Naive thymus-derived CD4-positive, alpha-beta T cell (primary cell): ENCODE data around the gene KCNIP4. TPM values are rescaled to one million over a fixed set of nuclear protein-coding genes. Genes with fewer than 3 reads are reported as not detected.

Experiments used
- ATAC-seq: fragments of 150-1000 bp; cut with Tn5 transposase; 2 replicates; pipeline ENCODE4 v1.10.0; 2021; ENCODE audit warnings: mild to moderate bottlenecking, moderate library complexity
- CTCF ChIA-PET: fragments of 350-600 bp; sonication (Branson Sonifier 250); formaldehyde crosslinking; loops from one replicate; lab custom pipeline; 2021; ENCODE audit warnings: antibody characterized with exemption; lab: Charles Lee
- POLR2A ChIA-PET: fragments of 350-600 bp; sonication (Branson Sonifier 250); formaldehyde crosslinking; loops from one replicate; lab custom pipeline; 2021; ENCODE audit warnings: antibody characterized with exemption, inconsistent platforms; lab: Charles Lee
- DNase-seq, 9 donors: peaks; one replicate each; pipeline versions ENCODE4 v3.0.0 to v3.0.0-alpha.2; 2020 to 2022; ENCODE audit warnings: mixed read lengths in 1 of 9
- H3K27ac ChIP-seq: one replicate; pipeline ENCODE4 v1.7.0; 2013; ENCODE audit warnings: mild to moderate bottlenecking, low read depth, low read length, moderate library complexity
- H3K27me3 ChIP-seq, 2 donors: one replicate each; pipeline ENCODE4 v1.7.0; 2013; ENCODE audit warnings: low read length in 2 of 2, mild to moderate bottlenecking in 2 of 2, moderate library complexity in 2 of 2; ENCODE audit not compliant: control insufficient read depth in 2 of 2, insufficient read depth in 2 of 2
- H3K36me3 ChIP-seq, 3 experiments: 1 replicate in 2 of 3; 2 replicates in 1 of 3; pipeline ENCODE4 v1.7.0; 2013; ENCODE audit warnings: low read length in 3 of 3, mild to moderate bottlenecking in 3 of 3, moderate library complexity in 1 of 3; ENCODE audit not compliant: insufficient read depth in 3 of 3, control insufficient read depth in 2 of 3
- H3K4me1 ChIP-seq, 2 donors: one replicate each; pipeline ENCODE4 v1.7.0; 2013; ENCODE audit warnings: low read length in 2 of 2, mild to moderate bottlenecking in 2 of 2, moderate library complexity in 1 of 2; ENCODE audit not compliant: control insufficient read depth in 2 of 2, insufficient read depth in 2 of 2
- H3K4me3 ChIP-seq: 2 replicates; pipeline ENCODE4 v1.7.0; 2013; ENCODE audit warnings: mild to moderate bottlenecking, low read length
- H3K9me3 ChIP-seq, 3 experiments: 1 replicate in 2 of 3; 2 replicates in 1 of 3; pipeline ENCODE4 v1.7.0; 2013; ENCODE audit warnings: low read length in 3 of 3; ENCODE audit not compliant: control insufficient read depth in 2 of 3
- H3K27ac Mint-ChIP-seq, 9 donors: one replicate each; pipeline ENCODE4 v1.8.0; 2020 to 2022; ENCODE audit warnings: mixed read lengths in 9 of 9, mild to moderate bottlenecking in 8 of 9, moderate library complexity in 5 of 9, inconsistent platforms in 2 of 9
- H3K27me3 Mint-ChIP-seq, 5 donors: one replicate each; pipeline ENCODE4 v1.8.0; 2021 to 2022; ENCODE audit warnings: mixed read lengths in 5 of 5, mild to moderate bottlenecking in 1 of 5
- H3K36me3 Mint-ChIP-seq, 5 donors: one replicate each; pipeline ENCODE4 v1.8.0; 2020 to 2022; ENCODE audit warnings: mixed read lengths in 5 of 5, mild to moderate bottlenecking in 3 of 5, inconsistent platforms in 1 of 5
- H3K4me1 Mint-ChIP-seq, 7 donors: one replicate each; pipeline ENCODE4 v1.8.0; 2020 to 2022; ENCODE audit warnings: mixed read lengths in 7 of 7, mild to moderate bottlenecking in 3 of 7, inconsistent platforms in 1 of 7
- H3K4me3 Mint-ChIP-seq, 10 donors: one replicate each; pipeline ENCODE4 v1.8.0; 2020 to 2022; ENCODE audit warnings: mild to moderate bottlenecking in 10 of 10, mixed read lengths in 10 of 10, moderate library complexity in 6 of 10, inconsistent platforms in 2 of 10
- H3K9me3 Mint-ChIP-seq, 11 donors: one replicate each; pipeline ENCODE4 v1.8.0; 2020 to 2022; ENCODE audit warnings: mixed read lengths in 11 of 11, mild to moderate bottlenecking in 4 of 11, inconsistent platforms in 1 of 11, moderate library complexity in 1 of 11
- intact Hi-C, 2 donors: fragments of 100-400 bp; cut with micrococcal nuclease; formaldehyde crosslinking; loops; one replicate each; pipeline ENCODE4 v1.15.1; 2023
- polyA plus RNA-seq, 2 donors: library from polyadenylated mRNA; unstranded; fragments of 300-500 nt; fragmentation: Illumina TruSeq; gene quantifications; one replicate each; pipeline ENCODE4 v1.2.3, GENCODE V29; 2021
- total RNA-seq, 6 experiments: library from RNA in 5 of 6; stranded (reverse) in 5 of 6; gene quantifications; 1 replicate in 5 of 6; 2 replicates in 1 of 6; pipeline ENCODE4 v1.2.3 and lab custom pipeline; 2021 to 2026

The KCNIP4 gene
- total and polyA plus RNA-seq, 7 experiments from 2014 or later: 0.29 TPM; not detected in 6

DNA sequence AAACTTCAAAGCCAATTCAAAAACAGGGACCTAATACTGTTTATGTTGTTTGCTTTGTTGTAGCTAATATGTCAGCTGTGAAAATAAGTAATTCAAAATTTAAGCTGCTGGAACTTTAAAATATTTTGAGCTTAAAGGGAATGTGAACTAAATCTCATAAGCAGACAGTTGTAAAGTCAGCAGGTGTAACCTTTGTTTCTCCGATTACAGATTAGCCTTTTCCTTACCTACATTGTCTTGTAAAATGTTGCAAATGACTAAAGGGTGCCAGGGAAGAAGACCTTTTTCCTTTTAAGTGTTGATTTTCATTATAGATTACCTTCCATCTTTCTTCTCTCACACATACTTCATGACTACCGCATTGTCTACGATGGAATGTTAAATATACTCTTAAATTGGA lies 405.1 kb downstream of the KCNIP4 start:
- H3K9me3 ChIP-seq: no peaks in the 10 kb centered on the region
- intact Hi-C loops: no loop called here
- H3K27ac ChIP-seq: no peak overlapping the region
- CTCF ChIA-PET: no interaction called here
- ATAC-seq: no peak
- H3K27me3 ChIP-seq: no peaks in the 10 kb centered on the region
- H3K4me3 Mint-ChIP-seq: no peak overlapping the region
- no peak overlapping the region for H3K27ac Mint-ChIP-seq
- H3K36me3 Mint-ChIP-seq: no peaks in the 10 kb centered on the region
- POLR2A ChIA-PET: no interaction called here
- no peak overlapping the region for H3K4me3 ChIP-seq
- H3K36me3 ChIP-seq: no peaks in the 10 kb centered on the region
- H3K4me1 ChIP-seq: no peaks in the 10 kb centered on the region
- H3K9me3 Mint-ChIP-seq: peaks cover 0 to 14% (median 4%) of the 10 kb centered on the region in 11 donors
- H3K4me1 Mint-ChIP-seq: peaks cover 0 to 2% (median 0%) of the 10 kb centered on the region in 7 donors
- DNase-seq: no peak
- no peaks in the 10 kb centered on the region for H3K27me3 Mint-ChIP-seq

DNA sequence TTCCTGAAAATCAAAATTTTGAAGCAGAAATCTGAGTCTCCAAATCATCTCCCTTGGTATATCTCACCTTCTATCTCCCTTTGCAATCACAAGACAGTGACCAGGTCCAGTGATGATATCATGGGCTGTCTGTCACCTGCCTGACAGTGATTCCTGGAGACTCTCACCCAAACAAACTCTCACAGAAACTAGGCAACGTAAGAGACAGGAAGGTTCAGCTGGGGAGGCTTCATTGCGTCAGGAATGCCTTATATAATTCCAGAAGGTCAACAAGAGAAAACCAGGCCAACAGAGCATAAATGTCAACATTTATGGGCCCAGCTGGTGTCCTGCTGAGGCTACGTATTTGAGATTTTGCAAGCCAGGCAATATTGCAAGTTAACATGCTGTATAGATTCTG lies 412.7 kb downstream of the KCNIP4 start:
- ChIA-PET POLR2A (no interaction called here), CTCF (no interaction called here)
- H3K27me3 ChIP-seq: no peaks in the 10 kb centered on the region
- no peak overlapping the region for H3K27ac Mint-ChIP-seq
- peaks cover 0 to 6% (median 0%) of the 10 kb centered on the region in 11 donors for H3K9me3 Mint-ChIP-seq
- DNase-seq (no peak), ATAC-seq (no peak)
- no peaks in the 10 kb centered on the region for H3K9me3 ChIP-seq
- no peaks in the 10 kb centered on the region for H3K36me3 ChIP-seq
- H3K4me1 ChIP-seq: no peaks in the 10 kb centered on the region
- no peak overlapping the region for H3K27ac ChIP-seq
- H3K36me3 Mint-ChIP-seq: no peaks in the 10 kb centered on the region
- no peaks in the 10 kb centered on the region for H3K27me3 Mint-ChIP-seq
- no peak overlapping the region for H3K4me3 Mint-ChIP-seq
- intact Hi-C loops: no loop called here
- H3K4me3 ChIP-seq: no peak overlapping the region
- H3K4me1 Mint-ChIP-seq: no peaks in the 10 kb centered on the region

DNA sequence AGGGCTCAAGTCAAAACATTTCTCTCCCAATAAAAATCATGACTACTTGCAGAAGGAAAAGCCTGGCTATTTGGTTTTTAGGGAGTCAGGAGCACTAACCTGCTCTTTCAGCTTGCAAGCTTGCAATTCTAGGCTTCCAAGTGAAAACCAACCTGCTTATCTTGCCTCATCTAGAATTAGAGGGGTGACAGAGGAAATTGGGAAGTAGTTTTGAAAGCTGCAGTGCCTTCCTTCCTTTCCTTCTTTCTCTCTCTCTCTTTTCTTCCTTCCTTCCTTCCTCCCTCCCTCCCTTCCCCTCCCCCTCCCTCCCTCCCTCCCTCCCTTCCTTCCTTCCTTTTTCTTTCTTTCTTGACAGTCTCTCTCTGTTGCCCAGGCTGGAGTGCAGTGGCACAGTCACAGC lies 417.5 kb downstream of the KCNIP4 start:
- no peaks in the 10 kb centered on the region for H3K4me1 ChIP-seq
- DNase-seq (no peak), ATAC-seq (no peak)
- no peak overlapping the region for H3K27ac Mint-ChIP-seq
- H3K9me3 ChIP-seq: no peaks in the 10 kb centered on the region
- peaks cover 0 to 4% (median 0%) of the 10 kb centered on the region in 11 donors for H3K9me3 Mint-ChIP-seq
- intact Hi-C loops: no loop called here
- no peaks in the 10 kb centered on the region for H3K36me3 ChIP-seq
- no peak overlapping the region for H3K27ac ChIP-seq
- H3K36me3 Mint-ChIP-seq: no peaks in the 10 kb centered on the region
- H3K27me3 Mint-ChIP-seq: no peaks in the 10 kb centered on the region
- ChIA-PET POLR2A (no interaction called here), CTCF (no interaction called here)
- no peaks in the 10 kb centered on the region for H3K4me1 Mint-ChIP-seq
- no peak overlapping the region for H3K4me3 Mint-ChIP-seq
- no peak overlapping the region for H3K4me3 ChIP-seq
- no peaks in the 10 kb centered on the region for H3K27me3 ChIP-seq

DNA sequence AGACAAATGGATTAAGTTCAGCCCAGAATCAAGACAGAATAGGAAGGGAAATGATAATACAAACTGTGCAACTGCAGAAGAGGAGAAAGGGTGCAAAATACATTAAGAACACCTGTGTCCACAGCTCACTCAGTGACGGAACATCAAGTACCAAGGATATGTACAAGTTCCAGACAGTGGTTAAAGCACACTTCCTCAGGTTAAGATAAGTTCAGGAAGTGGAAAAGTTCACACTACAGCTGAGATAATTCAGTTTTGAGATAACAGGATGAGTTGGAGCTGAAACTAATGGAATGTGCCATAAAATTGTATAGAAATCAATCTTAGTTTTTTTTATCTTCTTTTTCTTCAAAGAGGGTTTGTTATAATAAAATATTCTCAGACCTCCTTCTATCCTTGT lies 419.4 kb downstream of the KCNIP4 start:
- Mint-ChIP-seq H3K36me3 (no peaks in the 10 kb centered on the region), H3K4me1 (no peaks in the 10 kb centered on the region), H3K4me3 (no peak overlapping the region), H3K9me3 (peaks cover 0 to 11% (median 0%) of the 10 kb centered on the region in 11 donors), H3K27ac (no peak overlapping the region), H3K27me3 (no peaks in the 10 kb centered on the region)
- POLR2A ChIA-PET: no interaction called here
- H3K36me3 ChIP-seq: no peaks in the 10 kb centered on the region
- no peaks in the 10 kb centered on the region for H3K4me1 ChIP-seq
- H3K27ac ChIP-seq: no peak overlapping the region
- DNase-seq (no peak), ATAC-seq (no peak)
- CTCF ChIA-PET: no interaction called here
- H3K9me3 ChIP-seq: no peaks in the 10 kb centered on the region
- intact Hi-C loops: no loop called here
- no peak overlapping the region for H3K4me3 ChIP-seq
- H3K27me3 ChIP-seq: no peaks in the 10 kb centered on the region

GRCh38 chr4:21522296-21522695 lies 426.3 kb downstream of the KCNIP4 start:
- H3K4me1 ChIP-seq: no peaks in the 10 kb centered on the region
- ATAC-seq: no peak

DNA sequence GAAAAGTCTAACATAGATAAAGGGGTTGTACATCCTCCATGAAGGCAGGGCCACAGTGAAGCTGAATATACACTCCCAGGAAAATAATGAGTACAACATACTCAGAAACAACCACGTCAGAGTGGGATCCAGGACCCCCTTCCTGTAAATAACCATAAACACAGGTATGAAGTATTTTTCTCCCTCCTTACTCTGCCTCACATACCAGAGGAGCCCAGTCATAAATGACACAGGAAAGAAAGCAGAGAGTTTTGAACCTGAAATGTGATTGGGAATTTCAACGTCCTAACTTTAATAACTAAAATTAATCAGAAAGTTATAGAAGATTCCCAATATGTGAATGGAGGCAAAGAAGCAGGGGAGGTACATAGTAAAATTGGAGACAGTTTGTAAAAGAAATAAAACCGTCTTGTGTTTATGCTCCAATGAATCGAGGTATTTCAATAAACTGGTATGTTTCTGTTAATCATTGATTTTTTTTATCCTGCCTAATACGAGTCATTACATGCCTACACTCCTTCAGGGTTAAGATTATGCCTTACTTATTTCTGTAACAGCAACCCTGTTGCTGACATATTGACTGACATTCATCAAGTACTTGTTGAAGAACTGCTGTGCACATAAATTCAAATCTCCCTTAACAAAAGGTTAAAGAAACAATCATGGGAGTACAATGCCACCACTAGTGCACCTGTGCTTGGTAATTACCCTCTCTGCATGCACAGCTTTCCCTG lies 431.3 kb downstream of the KCNIP4 start:
- H3K27me3 ChIP-seq: no peaks in the 10 kb centered on the region
- POLR2A ChIA-PET: no interaction called here
- H3K36me3 ChIP-seq: no peaks in the 10 kb centered on the region
- H3K4me1 ChIP-seq: no peaks in the 10 kb centered on the region
- H3K27ac ChIP-seq: no peak overlapping the region
- peaks cover 0 to 11% (median 0%) of the 10 kb centered on the region in 11 donors for H3K9me3 Mint-ChIP-seq
- no peak overlapping the region for H3K4me3 ChIP-seq
- H3K4me3 Mint-ChIP-seq: no peak overlapping the region
- H3K27me3 Mint-ChIP-seq: peaks cover 0 to 3% (median 0%) of the 10 kb centered on the region in 5 donors
- no peak overlapping the region for H3K27ac Mint-ChIP-seq
- intact Hi-C loops: no loop called here
- ATAC-seq (no peak), DNase-seq (no peak)
- peaks cover 0 to 3% (median 0%) of the 10 kb centered on the region in 5 donors for H3K36me3 Mint-ChIP-seq
- no peaks in the 10 kb centered on the region for H3K4me1 Mint-ChIP-seq
- H3K9me3 ChIP-seq: no peaks in the 10 kb centered on the region
- CTCF ChIA-PET: no interaction called here

More at GRCh38 chr4:21522296-21522695, 426.3 kb downstream of the KCNIP4 start:
- no peaks in the 10 kb centered on the region for H3K27me3 Mint-ChIP-seq
- no peaks in the 10 kb centered on the region for H3K36me3 ChIP-seq
- H3K9me3 Mint-ChIP-seq: peaks cover 0 to 27% (median 2%) of the 10 kb centered on the region in 11 donors
- no peaks in the 10 kb centered on the region for H3K9me3 ChIP-seq
- H3K27me3 ChIP-seq: no peaks in the 10 kb centered on the region
- no peak overlapping the region for H3K27ac Mint-ChIP-seq
- no peak overlapping the region for H3K27ac ChIP-seq
- intact Hi-C loops: no loop called here
- H3K36me3 Mint-ChIP-seq: peaks cover 0 to 3% (median 0%) of the 10 kb centered on the region in 5 donors
- H3K4me1 Mint-ChIP-seq: no peaks in the 10 kb centered on the region
- no peak overlapping the region for H3K4me3 ChIP-seq
- H3K4me3 Mint-ChIP-seq: no peak overlapping the region
- no peak for DNase-seq
- ChIA-PET CTCF (no interaction called here), POLR2A (no interaction called here)
